ENCODE data around the gene PFDN6.
A peak's percentile ranks its signal among the peaks of the same experiment; 100 is the strongest.

The PFDN6 gene

DNA sequence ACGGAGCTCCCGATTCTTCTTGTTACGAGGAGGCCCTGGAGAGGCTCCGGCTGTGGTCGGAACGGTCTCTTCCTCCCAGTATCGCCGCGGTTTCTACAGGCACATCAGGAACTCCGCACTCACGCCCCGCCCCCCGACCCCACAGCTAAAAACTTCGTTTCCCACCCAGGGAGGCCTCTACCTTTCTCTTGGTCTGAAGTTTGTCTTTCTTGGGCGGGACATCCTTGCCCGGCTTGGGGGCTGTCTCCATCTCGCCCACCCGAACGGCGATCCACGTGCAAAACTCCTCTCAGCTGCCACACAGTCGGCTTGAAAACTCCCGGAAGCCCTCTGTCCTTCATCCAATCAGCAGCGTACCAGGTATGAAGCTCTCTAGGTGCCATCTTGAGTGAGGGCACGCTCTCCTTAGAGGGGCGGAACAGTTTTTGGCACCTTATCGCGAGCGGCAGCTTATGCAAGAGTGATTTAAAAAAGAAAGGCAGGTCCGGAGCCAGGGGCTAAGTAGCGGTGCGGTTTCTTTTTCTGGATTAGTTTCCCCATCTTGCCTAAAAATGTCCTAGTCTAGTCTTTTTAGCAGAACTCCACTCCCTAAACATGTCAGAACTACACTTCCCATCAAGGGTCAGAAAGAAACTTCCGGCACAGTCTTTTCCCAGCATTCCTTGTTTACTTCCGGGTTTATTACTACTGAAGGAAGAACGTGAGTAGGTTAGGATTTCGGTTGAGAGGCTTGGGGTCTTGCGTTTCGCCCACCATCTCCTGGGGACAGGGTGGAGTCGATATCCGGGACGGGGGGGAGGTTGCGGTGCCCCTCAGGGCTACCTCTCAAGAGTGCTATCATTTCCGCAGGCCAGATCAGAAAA is at the start of gene PFDN6, which contains the start of gene WDR46:
Gene PFDN6, plus strand, starts transcription at position 681 of the 863 bp plus-strand sequence. CDS start 256 bp downstream, outside the sequence.
Gene WDR46, minus strand, starts transcription at position 319 of the 863 bp plus-strand sequence. Its CDS starts 69 bp downstream, at position 250.
- peak within 1 kb of the TSS; percentile 79 for H3K4me3 ChIP-seq (ENCODE audit: control insufficient read depth, low read depth, low read length)
- TF ChIP-seq, protein P1, sequence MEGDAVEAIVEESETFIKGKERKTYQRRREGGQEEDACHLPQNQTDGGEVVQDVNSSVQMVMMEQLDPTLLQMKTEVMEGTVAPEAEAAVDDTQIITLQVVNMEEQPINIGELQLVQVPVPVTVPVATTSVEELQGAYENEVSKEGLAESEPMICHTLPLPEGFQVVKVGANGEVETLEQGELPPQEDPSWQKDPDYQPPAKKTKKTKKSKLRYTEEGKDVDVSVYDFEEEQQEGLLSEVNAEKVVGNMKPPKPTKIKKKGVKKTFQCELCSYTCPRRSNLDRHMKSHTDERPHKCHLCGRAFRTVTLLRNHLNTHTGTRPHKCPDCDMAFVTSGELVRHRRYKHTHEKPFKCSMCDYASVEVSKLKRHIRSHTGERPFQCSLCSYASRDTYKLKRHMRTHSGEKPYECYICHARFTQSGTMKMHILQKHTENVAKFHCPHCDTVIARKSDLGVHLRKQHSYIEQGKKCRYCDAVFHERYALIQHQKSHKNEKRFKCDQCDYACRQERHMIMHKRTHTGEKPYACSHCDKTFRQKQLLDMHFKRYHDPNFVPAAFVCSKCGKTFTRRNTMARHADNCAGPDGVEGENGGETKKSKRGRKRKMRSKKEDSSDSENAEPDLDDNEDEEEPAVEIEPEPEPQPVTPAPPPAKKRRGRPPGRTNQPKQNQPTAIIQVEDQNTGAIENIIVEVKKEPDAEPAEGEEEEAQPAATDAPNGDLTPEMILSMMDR (IDR thresholded peaks at IDR 0.05; ENCODE audit: control insufficient read depth, insufficient read depth, low read depth, low read length, missing control alignments): no peak
- DNase-seq (ENCODE audit: low read depth): peak; percentile 67

DNA sequence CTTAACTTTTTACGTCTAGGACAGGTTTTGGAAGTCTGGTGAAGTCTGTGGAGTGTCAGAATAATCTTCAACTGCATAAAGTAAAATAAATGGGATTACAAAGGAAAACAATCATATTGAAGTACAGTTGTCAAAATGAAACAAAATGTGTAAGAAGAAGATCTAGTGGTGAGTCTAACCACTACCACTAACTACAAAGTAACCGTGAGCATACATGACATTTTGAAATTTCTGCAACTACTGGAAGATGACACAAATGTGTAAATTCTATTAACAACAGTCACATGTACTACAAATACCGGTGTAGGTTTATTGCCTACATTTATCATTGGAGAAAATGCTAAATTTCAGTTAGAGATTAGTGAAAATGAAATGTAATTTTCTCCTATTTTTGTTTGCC is 47.4 kb upstream of the PFDN6 start:
- H3K4me3 ChIP-seq (ENCODE audit: control insufficient read depth, low read depth, low read length): no peak overlapping the region
- TF ChIP-seq, protein P1 (IDR thresholded peaks at IDR 0.05; ENCODE audit: control insufficient read depth, insufficient read depth, low read depth, low read length, missing control alignments): no peak
- no peak for DNase-seq (ENCODE audit: low read depth)

DNA sequence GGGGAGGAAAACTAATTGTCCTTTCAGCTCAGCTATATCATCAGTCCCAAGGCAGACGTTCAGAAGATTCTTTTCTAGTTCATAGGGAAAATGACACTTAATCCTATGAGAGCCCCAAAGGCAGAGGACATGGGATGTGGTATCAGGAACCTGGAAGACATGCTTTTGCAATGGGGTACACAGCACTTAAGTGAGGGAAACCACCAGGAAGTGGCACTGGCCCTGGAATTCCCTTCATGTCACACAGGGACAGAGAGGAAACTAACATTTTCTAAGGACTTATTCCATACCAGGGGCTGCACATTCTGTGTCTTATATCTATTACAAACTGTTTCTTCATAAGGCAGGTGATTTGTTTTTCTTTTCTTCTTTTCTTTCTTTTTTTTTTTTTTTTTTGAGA is 45.9 kb upstream of the PFDN6 start:
- DNase-seq (ENCODE audit: low read depth): no peak
- TF ChIP-seq, protein P1 (IDR thresholded peaks at IDR 0.05; ENCODE audit: control insufficient read depth, insufficient read depth, low read depth, low read length, missing control alignments): no peak
- no peak overlapping the region for H3K4me3 ChIP-seq (ENCODE audit: control insufficient read depth, low read depth, low read length)

DNA sequence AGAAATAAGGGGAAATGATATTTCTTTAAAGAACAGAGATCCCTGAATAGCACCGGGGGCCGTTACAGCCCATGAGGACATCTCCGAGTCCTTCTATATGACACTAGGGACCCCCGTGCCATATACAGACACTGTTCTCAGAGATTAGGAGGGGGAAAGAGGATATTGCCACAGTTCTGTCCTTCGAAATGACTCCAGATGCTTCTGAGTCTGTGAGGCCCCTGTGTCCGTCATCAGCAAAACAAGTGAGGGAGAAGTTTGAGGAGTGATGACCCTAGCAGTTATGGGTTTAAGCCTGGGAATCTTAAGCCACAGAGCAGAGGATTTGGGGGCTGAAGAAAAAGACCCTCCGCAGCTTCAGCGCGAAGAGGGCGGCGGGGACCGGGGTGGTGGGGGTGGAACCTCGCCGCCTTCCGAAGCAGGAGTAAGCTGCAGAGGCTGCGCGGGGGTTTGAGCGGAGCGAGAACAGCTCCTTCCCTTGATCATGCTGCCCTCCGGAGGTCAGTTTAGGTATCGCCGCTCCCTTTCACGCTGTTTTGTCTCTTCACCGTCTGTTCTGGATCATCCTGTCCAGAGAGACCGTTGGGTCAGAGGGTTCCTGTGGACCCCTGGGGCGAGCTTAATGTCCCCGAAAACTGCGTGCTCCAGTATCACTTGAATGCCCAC is 41.3 kb upstream of the PFDN6 start:
- DNase-seq (ENCODE audit: low read depth): no peak
- peak overlapping the region; percentile 60 for H3K4me3 ChIP-seq (ENCODE audit: control insufficient read depth, low read depth, low read length)
- TF ChIP-seq, protein P1 (IDR thresholded peaks at IDR 0.05; ENCODE audit: control insufficient read depth, insufficient read depth, low read depth, low read length, missing control alignments): peak; percentile 88

DNA sequence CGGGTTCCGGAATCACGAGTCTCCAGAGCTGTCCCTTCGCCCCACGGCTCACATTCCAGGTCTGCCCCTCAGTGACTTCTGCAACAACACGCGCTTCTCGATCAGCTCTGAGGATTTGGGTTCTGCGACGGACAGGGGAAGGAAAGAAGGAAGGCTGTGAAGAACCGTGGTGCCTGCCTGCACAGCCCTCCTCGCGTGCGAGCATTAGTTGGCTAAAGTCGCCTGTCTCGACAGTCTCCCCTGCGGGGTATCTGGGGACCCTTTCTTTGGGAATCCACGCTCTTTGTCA is 40.8 kb upstream of the PFDN6 start:
- no peak for DNase-seq (ENCODE audit: low read depth)
- peak overlapping the region; percentile 60 for H3K4me3 ChIP-seq (ENCODE audit: control insufficient read depth, low read depth, low read length)
- TF ChIP-seq, protein P1 (IDR thresholded peaks at IDR 0.05; ENCODE audit: control insufficient read depth, insufficient read depth, low read depth, low read length, missing control alignments): no peak

DNA sequence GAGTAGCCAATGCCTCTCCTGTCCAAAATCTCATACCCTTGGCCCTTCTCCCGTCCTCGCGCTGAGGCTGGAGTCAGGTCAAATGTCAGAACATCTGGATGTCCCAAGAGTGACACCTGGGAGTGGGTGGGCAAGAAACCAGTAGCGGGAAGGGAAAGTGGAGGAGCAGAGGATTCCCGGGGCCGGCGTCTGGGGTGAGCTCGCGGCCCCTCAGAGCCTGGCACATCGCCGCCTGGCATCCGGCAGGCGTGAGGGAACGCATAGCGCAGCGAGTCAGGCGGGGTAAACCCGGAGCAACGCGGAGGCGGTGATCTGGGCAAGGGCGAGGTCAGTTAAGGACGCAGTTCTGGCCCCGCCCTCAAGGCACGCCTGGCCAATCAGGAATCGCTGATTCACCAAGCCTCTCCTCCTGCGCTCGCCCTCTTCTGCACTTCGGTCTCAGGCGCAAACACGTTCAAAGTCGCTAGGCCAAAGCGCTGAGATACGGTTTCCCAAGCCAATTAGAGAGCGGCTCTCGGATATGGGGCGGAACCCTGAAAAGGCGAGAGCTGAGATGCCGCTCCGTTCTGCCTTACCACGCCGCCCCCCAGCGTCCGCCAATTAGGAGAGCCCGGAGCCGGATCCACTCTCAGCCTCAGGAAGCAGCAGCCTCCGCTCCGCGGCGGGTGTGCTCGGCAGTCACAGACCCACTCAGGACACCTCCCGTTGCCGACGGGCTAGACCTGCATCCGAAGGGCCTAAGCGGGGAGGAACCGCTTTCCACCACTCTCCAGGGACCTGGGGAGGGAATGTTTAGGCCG is 40.3 kb upstream of the PFDN6 start:
- TF ChIP-seq, protein P1 (IDR thresholded peaks at IDR 0.05; ENCODE audit: control insufficient read depth, insufficient read depth, low read depth, low read length, missing control alignments): no peak
- peak; percentile 95 for DNase-seq (ENCODE audit: low read depth)
- peak overlapping the region; percentile 60 for H3K4me3 ChIP-seq (ENCODE audit: control insufficient read depth, low read depth, low read length)

Data from AG09309 (cell line).